GM23338 (cell line): ENCODE data around the gene HCRTR1. TPM values are rescaled to one million over a fixed set of nuclear protein-coding genes. Genes with fewer than 3 reads are reported as not detected.

Source experiments
- ATAC-seq: fragments of 200-7000 bp; cut with Tn5 transposase; 3 replicates; pipeline ENCODE4 v1.9.1; 2020
- DNase-seq: peaks from one replicate; pipeline ENCODE4 v3.0.0-alpha.2; 2015; ENCODE audit warnings: low spot score
- H2AFZ ChIP-seq: fragments of 200-600 bp; sonication (generic); 2 replicates; pipeline ENCODE4 v1.8.0; 2016; ENCODE audit warnings: antibody characterized with exemption, mild to moderate bottlenecking, moderate library complexity
- H3F3A ChIP-seq: fragments of 200-600 bp; sonication (generic); replicated peaks from 2 replicates; pipeline ENCODE4 v1.8.0; 2017; ENCODE audit warnings: antibody characterized with exemption, mixed run types, low read depth
- H3K27ac ChIP-seq: fragments of 200-600 bp; sonication (generic); 2 replicates; pipeline ENCODE4 v1.6.1; 2016; ENCODE audit warnings: low read depth
- H3K27me3 ChIP-seq: fragments of 200-600 bp; sonication (generic); 2 replicates; pipeline ENCODE4 v1.8.0; 2016; ENCODE audit warnings: mild to moderate bottlenecking, mixed run types, moderate library complexity; ENCODE audit not compliant: insufficient read depth
- H3K36me3 ChIP-seq: fragments of 200-600 bp; sonication (generic); 2 replicates; pipeline ENCODE4 v1.8.0; 2016; ENCODE audit warnings: mild to moderate bottlenecking; ENCODE audit not compliant: insufficient read depth
- H3K4me1 ChIP-seq: fragments of 200-600 bp; sonication (generic); 2 replicates; pipeline ENCODE4 v1.8.0; 2016; ENCODE audit warnings: mild to moderate bottlenecking, moderate library complexity; ENCODE audit not compliant: insufficient read depth
- H3K4me2 ChIP-seq: fragments of 200-600 bp; sonication (generic); 2 replicates; pipeline ENCODE4 v1.7.1; 2017; ENCODE audit warnings: mixed run types
- H3K4me3 ChIP-seq: fragments of 200-600 bp; sonication (generic); 2 replicates; pipeline ENCODE4 v1.6.1; 2016; ENCODE audit warnings: mixed run types
- H3K79me2 ChIP-seq: fragments of 200-600 bp; sonication (generic); replicated peaks from 2 replicates; pipeline ENCODE4 v1.8.0; 2017; ENCODE audit warnings: mild to moderate bottlenecking; ENCODE audit not compliant: insufficient read depth
- H3K9me2 ChIP-seq: fragments of 200-600 bp; sonication (generic); 2 replicates; pipeline ENCODE4 v1.8.0; 2017; ENCODE audit not compliant: insufficient read depth
- H4K20me1 ChIP-seq: fragments of 200-600 bp; sonication (generic); replicated peaks from 2 replicates; pipeline ENCODE4 v1.8.0; 2017; ENCODE audit warnings: mild to moderate bottlenecking; ENCODE audit not compliant: insufficient read depth
- H3K27ac Mint-ChIP-seq: 2 replicates; pipeline ENCODE4 v1.8.0; 2020; ENCODE audit warnings: inconsistent platforms, mild to moderate bottlenecking, moderate library complexity, mixed read lengths
- H3K27me3 Mint-ChIP-seq: 3 replicates; pipeline ENCODE4 v1.8.0; 2022; ENCODE audit warnings: low read depth, mild to moderate bottlenecking, moderate library complexity, mixed read lengths, inconsistent platforms; ENCODE audit not compliant: insufficient read depth, poor library complexity
- H3K36me3 Mint-ChIP-seq: 3 replicates; pipeline ENCODE4 v1.8.0; 2021; ENCODE audit warnings: low read depth, mild to moderate bottlenecking, inconsistent platforms, moderate library complexity, mixed read lengths
- H3K4me1 Mint-ChIP-seq: 3 replicates; pipeline ENCODE4 v1.8.0; 2020; ENCODE audit warnings: mild to moderate bottlenecking, inconsistent platforms, mixed read lengths
- H3K4me3 Mint-ChIP-seq: 3 replicates; pipeline ENCODE4 v1.8.0; 2021; ENCODE audit warnings: moderate library complexity, mild to moderate bottlenecking, inconsistent platforms, mixed read lengths
- H3K9me3 Mint-ChIP-seq: 3 replicates; pipeline ENCODE4 v1.8.0; 2020; ENCODE audit warnings: moderate library complexity, mild to moderate bottlenecking, inconsistent platforms, mixed read lengths
- CREB1 ChIP-seq: fragments of 250-450 bp; sonication (Bioruptor Pico); IDR thresholded peaks from 2 replicates; pipeline ENCODE4 v1.5.0; 2020; ENCODE audit warnings: low read depth, mild to moderate bottlenecking, moderate library complexity
- CTCF ChIP-seq, 2 experiments: fragments of 200-600 bp in 1 of 2; sonication (generic) in 1 of 2; conservative IDR thresholded peaks; 2 replicates each; pipeline versions ENCODE4 v1.5.1 to v1.6.1; 2016 to 2017; ENCODE audit warnings: antibody characterized with exemption in 2 of 2, low read depth in 2 of 2, mild to moderate bottlenecking in 2 of 2, moderate library complexity in 1 of 2
- ETS1 ChIP-seq: IDR thresholded peaks from 2 replicates; pipeline ENCODE4 v1.6.1; 2016; ENCODE audit warnings: antibody characterized with exemption
- EZH2 ChIP-seq: fragments of 200-600 bp; sonication (generic); IDR thresholded peaks from one replicate; pipeline ENCODE4 v1.8.0; 2017; ENCODE audit warnings: antibody characterized with exemption, mild to moderate bottlenecking, low read depth; ENCODE audit not compliant: unreplicated experiment
- EZH2phosphoT487 ChIP-seq: fragments of 200-600 bp; sonication (generic); IDR thresholded peaks from one replicate; pipeline ENCODE4 v1.8.1; 2018; ENCODE audit warnings: antibody characterized with exemption; ENCODE audit not compliant: unreplicated experiment
- JUNB ChIP-seq: IDR thresholded peaks from one replicate; pipeline ENCODE4 v1.6.1; 2016; ENCODE audit warnings: antibody characterized with exemption; ENCODE audit not compliant: unreplicated experiment
- NANOG ChIP-seq: IDR thresholded peaks from 2 replicates; pipeline ENCODE4 v1.6.1; 2016; ENCODE audit warnings: antibody characterized with exemption, borderline replicate concordance
- POLR2AphosphoS5 ChIP-seq: IDR thresholded peaks from 2 replicates; pipeline ENCODE4 v1.6.1; 2016; ENCODE audit warnings: antibody characterized with exemption, low read depth
- REST ChIP-seq: IDR thresholded peaks from one replicate; pipeline ENCODE4 v1.6.1; 2018; ENCODE audit warnings: antibody characterized with exemption; ENCODE audit not compliant: unreplicated experiment
- STAT1 ChIP-seq: IDR thresholded peaks from one replicate; pipeline ENCODE4 v1.6.1; 2016; ENCODE audit warnings: antibody characterized with exemption; ENCODE audit not compliant: unreplicated experiment
- ZNF331 ChIP-seq: fragments of 250-450 bp; sonication (Bioruptor Pico); IDR thresholded peaks from 2 replicates; pipeline ENCODE4 v1.5.0; 2020; ENCODE audit warnings: low read depth, mild to moderate bottlenecking, moderate library complexity
- polyA plus RNA-seq: library from polyadenylated mRNA; unstranded; fragments of >200 nt; fragmentation: Nextera tagmentation; extraction: Ambion mirVana; gene quantifications from 2 replicates; pipeline ENCODE4 v1.2.1, GENCODE V29; 2016
- total RNA-seq: library from RNA; depleted of rRNA; stranded (reverse); fragments of >200 nt; shearing (Covaris generic); gene quantifications from 2 replicates; pipeline ENCODE4 v1.2.3, GENCODE V29; 2014

The HCRTR1 gene
- total and polyA plus RNA-seq, 2 experiments from 2014 or later: 0.15 to 1.0 TPM

- no peak for TF ChIP-seq NANOG
- TF ChIP-seq REST: no peak
- no peak for TF ChIP-seq STAT1
These were observed 38.1 kb upstream of the HCRTR1 start (continued) for GRCh38 chr1:31579374-31579773.

GRCh38 chr1:31580513-31580870, 37.0 kb upstream of the HCRTR1 start:
- peaks cover 14% of the 10 kb centered on the region for H3K27me3 Mint-ChIP-seq
- no peaks in the 10 kb centered on the region for H4K20me1 ChIP-seq
- peak overlapping the region; percentile 75 for H3K4me2 ChIP-seq
- no peaks in the 10 kb centered on the region for H3K79me2 ChIP-seq
- peaks cover 5% of the 10 kb centered on the region for H3F3A ChIP-seq
- H3K9me3 Mint-ChIP-seq: no peaks in the 10 kb centered on the region
- H3K27ac ChIP-seq: 0 out of 2 replicates have a peak overlapping the region, but pooled peaks have one; percentile 14
- peaks cover 43% of the 10 kb centered on the region for H3K4me1 Mint-ChIP-seq
- DNase-seq (no peak), ATAC-seq (no peak)
- no peaks in the 10 kb centered on the region for H3K27me3 ChIP-seq
- H3K4me3 Mint-ChIP-seq: no peak overlapping the region
- H3K36me3 ChIP-seq: no peaks in the 10 kb centered on the region
- no peak overlapping the region for H3K27ac Mint-ChIP-seq
- no peaks in the 10 kb centered on the region for H3K9me2 ChIP-seq
- no peaks in the 10 kb centered on the region for H3K36me3 Mint-ChIP-seq
- no peak overlapping the region for H2AFZ ChIP-seq
- H3K4me1 ChIP-seq: peaks cover 43% of the 10 kb centered on the region
- H3K4me3 ChIP-seq: no peak overlapping the region
- TF ChIP-seq CTCF (conservative IDR thresholded peaks at IDR 0.05; ENCODE audit: low read depth in 2 of 2) (no peak), JUNB (no peak), ETS1 (no peak), REST (no peak), STAT1 (no peak), POLR2AphosphoS5 (no peak), EZH2 (no peak), ZNF331 (CRISPR knock-in tag) (no peak), EZH2phosphoT487 (no peak), CREB1 (CRISPR knock-in tag) (no peak)
